Lower lobe of right lung (tissue), 2 donors: ENCODE measurements around the gene ZDHHC21. TPM values are rescaled to one million over a fixed set of nuclear protein-coding genes. Genes with fewer than 3 reads are reported as not detected.
"Not testable (repeated sequence)": the region's sequence is repeated elsewhere in the genome, so short reads cannot be mapped to it uniquely, and the experiment has no call there.

Experiments used
- ATAC-seq, 2 donors: fragments of 200-7000 bp; cut with Tn5 transposase; one replicate each; pipeline ENCODE4 v1.9.1; 2020 to 2022; ENCODE audit warnings: mild to moderate bottlenecking in 2 of 2, moderate library complexity in 2 of 2
- DNase-seq: peaks from one replicate; pipeline ENCODE4 v3.0.0-alpha.2; 2020
- H3K27ac ChIP-seq: fragments of 200-600 bp; one replicate; pipeline ENCODE4 v1.8.0; 2022
- H3K27me3 ChIP-seq: fragments of 200-600 bp; one replicate; pipeline ENCODE4 v1.8.0; 2022; ENCODE audit warnings: low read depth
- H3K36me3 ChIP-seq: fragments of 200-600 bp; one replicate; pipeline ENCODE4 v1.8.0; 2022; ENCODE audit warnings: mild to moderate bottlenecking
- H3K4me1 ChIP-seq: fragments of 200-600 bp; one replicate; pipeline ENCODE4 v1.8.0; 2022
- H3K4me3 ChIP-seq: fragments of 200-600 bp; one replicate; pipeline ENCODE4 v1.8.0; 2022; ENCODE audit warnings: mild to moderate bottlenecking
- H3K9me3 ChIP-seq: fragments of 200-600 bp; one replicate; pipeline ENCODE4 v1.8.0; 2022
- intact Hi-C: fragments of 100-400 bp; cut with DNase I; formaldehyde crosslinking; loops from one replicate; pipeline ENCODE4 v1.11.0; 2022
- total RNA-seq: library from RNA; stranded (reverse); fragmentation: NEBNext Ultra II Directional; extraction: Animal tissue kit (Norgen Biotek cat#: 25700); gene quantifications from one replicate; pipeline ENCODE4 v1.2.1, GENCODE V29; 2021
- TF ChIP-seq, protein P1 (sequence below): fragments of 200-600 bp; IDR thresholded peaks from one replicate; pipeline ENCODE4 v1.8.0; 2022; ENCODE audit warnings: antibody characterized with exemption, mild to moderate bottlenecking
- donor health status: DM: no; HTN: yes; CAD: no; lungs with severe emphysema.

Gene ZDHHC21
- total RNA-seq, 1 donor from 2014 or later, result 19.7 TPM

DNA sequence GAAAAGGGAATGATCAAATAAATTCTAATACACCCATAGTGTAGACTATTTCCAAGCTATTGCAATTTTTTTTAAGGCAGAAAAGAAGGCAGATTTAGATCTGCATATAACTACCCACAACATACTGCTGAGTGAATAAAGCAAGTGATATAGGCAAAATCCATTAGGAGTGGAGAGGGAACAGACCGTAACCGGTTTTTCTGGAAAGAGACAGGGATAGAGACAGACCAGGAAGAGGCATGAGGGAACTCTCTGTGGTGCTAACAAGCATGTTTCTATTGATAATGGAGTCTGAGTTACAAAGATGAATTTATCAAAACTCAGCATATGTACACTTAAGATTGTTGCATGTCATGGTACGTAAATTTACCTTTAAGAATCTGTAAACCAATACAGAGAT lies 14.5 kb downstream of the ZDHHC21 start:
- Histone ChIP-seq H3K4me3 (no peak overlapping the region), H3K27ac (no peak overlapping the region), H3K9me3 (no peaks in the 10 kb centered on the region), H3K4me1 (no peaks in the 10 kb centered on the region), H3K27me3 (no peaks in the 10 kb centered on the region), H3K36me3 (no peaks in the 10 kb centered on the region)
- DNase-seq (no peak), ATAC-seq (no peak)
- intact Hi-C loops, result no loop called here
- TF ChIP-seq, protein P1, sequence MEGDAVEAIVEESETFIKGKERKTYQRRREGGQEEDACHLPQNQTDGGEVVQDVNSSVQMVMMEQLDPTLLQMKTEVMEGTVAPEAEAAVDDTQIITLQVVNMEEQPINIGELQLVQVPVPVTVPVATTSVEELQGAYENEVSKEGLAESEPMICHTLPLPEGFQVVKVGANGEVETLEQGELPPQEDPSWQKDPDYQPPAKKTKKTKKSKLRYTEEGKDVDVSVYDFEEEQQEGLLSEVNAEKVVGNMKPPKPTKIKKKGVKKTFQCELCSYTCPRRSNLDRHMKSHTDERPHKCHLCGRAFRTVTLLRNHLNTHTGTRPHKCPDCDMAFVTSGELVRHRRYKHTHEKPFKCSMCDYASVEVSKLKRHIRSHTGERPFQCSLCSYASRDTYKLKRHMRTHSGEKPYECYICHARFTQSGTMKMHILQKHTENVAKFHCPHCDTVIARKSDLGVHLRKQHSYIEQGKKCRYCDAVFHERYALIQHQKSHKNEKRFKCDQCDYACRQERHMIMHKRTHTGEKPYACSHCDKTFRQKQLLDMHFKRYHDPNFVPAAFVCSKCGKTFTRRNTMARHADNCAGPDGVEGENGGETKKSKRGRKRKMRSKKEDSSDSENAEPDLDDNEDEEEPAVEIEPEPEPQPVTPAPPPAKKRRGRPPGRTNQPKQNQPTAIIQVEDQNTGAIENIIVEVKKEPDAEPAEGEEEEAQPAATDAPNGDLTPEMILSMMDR, result no peak

DNA sequence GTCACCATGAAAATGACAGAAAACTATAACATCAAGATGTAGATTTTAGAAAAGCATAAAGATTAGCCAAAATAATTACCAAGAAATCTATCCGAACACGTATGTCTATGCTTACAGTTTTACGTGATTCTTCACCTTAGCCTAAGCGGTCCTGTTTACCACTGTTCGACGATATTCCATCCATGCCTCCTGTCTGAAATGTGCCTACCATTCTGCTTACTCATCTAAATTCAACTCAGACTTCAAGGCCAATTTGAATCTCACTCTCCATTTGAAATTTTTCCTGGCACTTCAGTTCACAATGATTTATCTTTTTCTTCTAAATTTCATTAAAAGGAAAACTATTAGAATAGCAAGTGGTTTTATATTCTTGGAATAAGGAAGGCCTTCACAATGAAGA lies 15.4 kb downstream of the ZDHHC21 start:
- Histone ChIP-seq H3K36me3 (no peaks in the 10 kb centered on the region), H3K27ac (no peak overlapping the region), H3K4me3 (no peak overlapping the region), H3K27me3 (no peaks in the 10 kb centered on the region), H3K9me3 (no peaks in the 10 kb centered on the region), H3K4me1 (no peaks in the 10 kb centered on the region)
- TF ChIP-seq, protein P1, result no peak
- ATAC-seq (no peak), DNase-seq (no peak)
- intact Hi-C loops, result no loop called here

DNA sequence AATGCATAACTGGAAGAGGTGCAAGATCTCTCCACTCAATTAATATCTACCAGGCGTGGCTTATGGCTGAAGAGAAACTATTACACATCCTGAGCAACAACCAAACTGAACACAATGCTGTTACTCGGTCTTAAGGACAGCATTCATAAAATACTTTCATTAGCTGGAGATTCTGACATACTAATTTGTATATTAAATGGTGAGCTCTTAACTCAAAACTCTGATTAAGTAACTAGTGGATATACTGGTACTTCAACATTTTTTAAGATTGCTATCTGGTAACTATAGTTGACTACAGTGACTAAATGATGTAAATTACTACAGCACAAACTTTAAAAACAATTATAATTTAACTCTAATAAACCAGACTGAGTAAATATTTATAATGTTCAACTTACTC lies 15.8 kb downstream of the ZDHHC21 start:
- Histone ChIP-seq H3K27me3 (no peaks in the 10 kb centered on the region), H3K36me3 (peaks cover 4% of the 10 kb centered on the region), H3K27ac (no peak overlapping the region), H3K4me1 (no peaks in the 10 kb centered on the region), H3K9me3 (no peaks in the 10 kb centered on the region), H3K4me3 (no peak overlapping the region)
- intact Hi-C loops, result no loop called here
- DNase-seq (no peak), ATAC-seq (peak in 1 of 2 donors; percentile 23)
- TF ChIP-seq, protein P1, result no peak

DNA sequence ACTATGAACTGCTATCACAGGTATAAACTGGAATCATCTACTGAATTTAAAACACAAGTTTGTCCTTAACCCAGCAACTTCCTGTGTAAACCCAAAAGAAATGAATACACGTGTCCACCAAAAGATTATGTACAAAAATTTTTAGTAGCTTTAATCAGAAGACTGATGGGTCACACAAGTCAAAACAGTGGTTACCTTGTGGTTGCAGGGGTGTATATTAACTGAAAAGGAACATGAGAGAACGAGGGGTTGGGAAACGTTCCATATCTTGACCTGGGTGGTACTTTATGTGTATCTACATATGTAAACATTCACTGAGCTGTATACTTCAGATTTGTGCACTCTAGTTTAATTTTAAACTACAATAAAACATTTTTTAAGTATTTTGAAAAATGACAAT lies 18.6 kb downstream of the ZDHHC21 start:
- peaks cover 11% of the 10 kb centered on the region for H3K36me3 ChIP-seq
- no peak overlapping the region for H3K4me3 ChIP-seq
- intact Hi-C loops, result no loop called here
- TF ChIP-seq, protein P1, result no peak
- H3K9me3 ChIP-seq, result no peaks in the 10 kb centered on the region
- no peak overlapping the region for H3K27ac ChIP-seq
- no peak for DNase-seq
- no peaks in the 10 kb centered on the region for H3K27me3 ChIP-seq
- no peaks in the 10 kb centered on the region for H3K4me1 ChIP-seq
- ATAC-seq, result no peak

DNA sequence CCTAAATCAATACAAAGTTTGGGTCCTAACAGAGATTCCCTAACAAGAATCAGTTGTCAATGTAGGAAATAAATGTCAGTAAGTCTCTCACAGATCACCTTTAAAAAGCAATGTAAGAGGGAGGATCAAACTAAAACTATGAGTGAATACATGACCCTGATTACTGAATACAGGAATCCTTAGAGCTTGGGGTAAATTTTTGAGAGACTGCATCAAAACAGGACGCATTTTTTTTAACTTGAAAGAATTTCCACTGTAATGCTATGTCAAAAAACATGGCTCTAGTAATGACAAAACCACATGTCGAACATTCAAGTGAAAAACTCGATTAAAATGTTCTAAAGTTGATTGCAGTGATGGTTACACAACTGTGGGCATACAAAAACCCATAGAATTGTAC lies 21.9 kb downstream of the ZDHHC21 start:
- no peak for DNase-seq
- Histone ChIP-seq H3K9me3 (no peaks in the 10 kb centered on the region), H3K36me3 (peaks cover 11% of the 10 kb centered on the region), H3K27ac (no peak overlapping the region), H3K4me1 (no peaks in the 10 kb centered on the region), H3K27me3 (no peaks in the 10 kb centered on the region), H3K4me3 (no peak overlapping the region)
- ATAC-seq, result no peak
- intact Hi-C loops, result no loop called here
- TF ChIP-seq, protein P1, result no peak

DNA sequence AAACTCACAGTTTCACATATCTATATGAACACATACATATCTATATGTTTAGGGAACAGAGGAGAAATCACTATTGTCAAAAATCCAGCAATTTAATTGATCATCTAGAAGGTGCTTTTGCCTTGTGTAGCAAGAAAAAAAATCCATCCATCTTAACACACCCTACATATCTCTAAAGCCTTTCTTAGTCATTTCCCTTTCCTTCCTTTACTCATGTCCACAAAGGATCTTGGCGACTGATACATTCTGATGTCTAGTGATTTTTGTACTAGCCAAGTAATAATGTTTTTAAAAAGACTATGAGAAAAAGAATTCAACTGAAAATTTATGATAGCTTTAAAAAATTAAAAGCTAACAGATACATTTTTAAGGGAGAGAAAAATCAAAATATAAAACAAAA lies 22.5 kb downstream of the ZDHHC21 start:
- H3K4me1 ChIP-seq, result no peaks in the 10 kb centered on the region
- H3K4me3 ChIP-seq, result no peak overlapping the region
- no peaks in the 10 kb centered on the region for H3K9me3 ChIP-seq
- no peaks in the 10 kb centered on the region for H3K27me3 ChIP-seq
- TF ChIP-seq, protein P1, result no peak
- ATAC-seq (no peak), DNase-seq (no peak)
- peaks cover 11% of the 10 kb centered on the region for H3K36me3 ChIP-seq
- no peak overlapping the region for H3K27ac ChIP-seq
- intact Hi-C loops, result no loop called here

DNA sequence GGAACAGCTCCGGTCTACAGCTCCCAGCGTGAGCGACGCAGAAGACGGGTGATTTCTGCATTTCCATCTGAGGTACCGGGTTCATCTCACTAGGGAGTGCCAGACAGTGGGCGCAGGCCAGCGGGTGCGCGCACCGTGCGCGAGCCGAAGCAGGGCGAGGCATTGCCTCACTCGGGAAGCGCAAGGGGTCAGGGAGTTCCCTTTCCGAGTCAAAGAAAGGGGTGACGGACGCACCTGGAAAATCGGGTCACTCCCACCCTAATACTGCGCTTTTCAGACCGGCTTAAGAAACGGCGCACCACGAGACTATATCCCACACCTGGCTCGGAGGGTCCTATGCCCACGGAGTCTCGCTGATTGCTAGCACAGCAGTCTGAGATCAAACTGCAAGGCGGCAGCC lies 29.2 kb downstream of the ZDHHC21 start:
- H3K4me1 ChIP-seq, H3K4me3 ChIP-seq, H3K27ac ChIP-seq, intact Hi-C loops, DNase-seq, H3K27me3 ChIP-seq, H3K9me3 ChIP-seq, H3K36me3 ChIP-seq, ATAC-seq: not testable (repeated sequence)
